Inflammatory macrophage treated with lipopolysaccharide for 1 hour (primary cell): ENCODE measurements around the gene PMF1.

Experiments
- DNase-seq, 2 donors: peaks; one replicate each; pipeline ENCODE4 v3.0.0-alpha.2; 2020 to 2022

Gene PMF1

DNA sequence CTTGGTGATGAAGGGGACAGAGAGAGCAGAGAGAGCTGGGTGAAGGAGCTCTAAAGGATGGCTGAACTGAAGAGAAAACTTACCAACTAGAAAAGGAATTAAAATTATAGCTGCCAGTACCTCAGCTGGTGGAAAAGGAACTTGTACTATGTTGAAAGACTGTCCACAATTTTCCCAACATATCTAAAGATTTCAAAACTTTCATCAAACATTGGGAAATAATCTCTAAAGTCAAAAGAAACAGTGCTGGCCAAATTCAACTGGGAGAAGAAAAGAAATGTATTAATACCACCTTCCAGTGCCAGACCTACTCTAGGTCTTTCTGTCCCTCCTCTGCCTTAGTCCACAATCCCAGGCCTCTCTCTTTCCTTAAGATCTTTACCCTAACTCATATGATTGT lies 63.7 kb downstream of the PMF1 start:
- peak; percentile 68 to 74 for DNase-seq

DNA sequence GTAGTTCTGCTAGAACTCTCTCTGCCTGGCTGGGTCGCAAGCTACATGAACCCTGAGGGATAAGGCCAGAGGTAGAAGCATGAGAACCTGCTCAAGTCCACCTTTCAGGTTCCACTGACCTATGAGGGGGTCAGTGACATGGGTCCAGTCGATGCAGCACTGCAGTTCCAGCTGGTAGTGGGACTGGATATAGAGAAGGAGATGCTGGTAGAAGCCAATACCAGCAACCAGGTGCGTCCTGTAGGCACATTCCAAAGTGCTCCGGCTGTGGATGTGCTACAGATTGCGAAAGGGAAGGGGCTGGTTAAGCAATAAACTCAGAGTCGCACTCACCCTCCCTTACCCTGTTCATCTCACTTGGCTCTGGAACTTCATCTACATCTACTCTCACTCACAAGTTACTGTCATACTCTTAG lies 64.2 kb downstream of the PMF1 start:
- peak in 1 of 2 donors; percentile 32 for DNase-seq

GRCh38 chr1:156279837-156280236 lies 67.0 kb downstream of the PMF1 start:
- no peak for DNase-seq

DNA sequence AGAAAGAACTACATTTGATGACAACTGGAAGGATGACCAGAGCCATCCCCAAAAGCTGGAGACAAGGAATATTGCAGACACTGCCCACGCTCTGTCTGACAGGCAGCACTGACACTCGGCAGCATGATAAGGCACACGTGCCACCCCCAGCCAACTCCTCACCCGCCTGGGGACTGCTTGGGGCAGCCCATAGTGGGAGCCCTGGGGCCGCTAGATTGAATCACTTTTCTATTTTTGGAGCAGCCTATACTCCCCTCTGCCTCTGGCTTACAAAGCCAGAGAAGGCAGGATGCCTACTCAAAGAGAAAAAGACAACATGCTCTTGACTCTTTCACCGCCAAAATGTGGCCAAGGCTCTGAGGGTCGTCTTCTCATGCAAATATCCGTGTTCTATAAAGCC lies 68.5 kb downstream of the PMF1 start:
- DNase-seq, result peak; percentile 63 to 85

GRCh38 chr1:156281693-156282478 lies 69.1 kb downstream of the PMF1 start:
- peak; percentile 64 to 84 for DNase-seq

DNA sequence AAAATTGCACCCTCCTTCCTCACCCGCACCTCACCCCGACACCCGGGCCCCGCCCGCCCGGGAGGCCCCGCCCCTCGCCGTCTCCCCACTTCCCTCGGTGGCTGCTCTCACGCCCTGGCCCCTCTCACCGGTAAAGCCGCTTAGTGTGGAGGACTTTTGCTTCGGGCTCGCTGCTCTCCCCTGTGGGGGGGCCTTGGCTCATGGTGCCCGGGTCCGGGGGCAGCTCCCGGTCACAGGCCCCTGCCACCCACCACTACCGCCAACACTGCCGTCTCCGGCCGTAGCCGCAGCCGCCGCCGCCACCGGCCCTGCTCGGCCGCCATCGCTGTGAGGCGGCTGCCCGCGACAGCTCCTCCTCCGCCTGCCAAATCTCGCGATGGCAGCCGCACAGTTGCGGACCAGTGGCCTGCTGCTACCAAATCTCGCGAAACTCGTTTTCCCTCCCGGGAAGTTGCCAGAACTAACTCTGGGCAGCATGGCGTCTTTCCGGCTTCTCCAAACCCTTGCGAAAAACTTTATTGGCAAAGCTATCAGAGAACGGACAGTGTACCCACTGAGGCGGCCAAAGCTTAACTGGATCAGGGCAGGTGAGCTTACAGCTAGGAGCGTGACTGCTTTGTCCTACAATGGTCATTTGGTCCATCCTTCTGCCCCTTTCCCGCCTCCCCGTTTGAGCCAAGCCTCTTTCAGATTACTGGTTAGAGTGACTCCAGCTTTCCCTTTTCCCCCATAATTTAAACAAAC lies 69.8 kb downstream of the PMF1 start, which contains the start of gene SMG5:
Gene SMG5, minus strand, starts transcription at position 347 of the 744 bp plus-strand sequence. Its CDS starts 145 bp downstream, at position 202.
- peak; percentile 98 for DNase-seq

DNA sequence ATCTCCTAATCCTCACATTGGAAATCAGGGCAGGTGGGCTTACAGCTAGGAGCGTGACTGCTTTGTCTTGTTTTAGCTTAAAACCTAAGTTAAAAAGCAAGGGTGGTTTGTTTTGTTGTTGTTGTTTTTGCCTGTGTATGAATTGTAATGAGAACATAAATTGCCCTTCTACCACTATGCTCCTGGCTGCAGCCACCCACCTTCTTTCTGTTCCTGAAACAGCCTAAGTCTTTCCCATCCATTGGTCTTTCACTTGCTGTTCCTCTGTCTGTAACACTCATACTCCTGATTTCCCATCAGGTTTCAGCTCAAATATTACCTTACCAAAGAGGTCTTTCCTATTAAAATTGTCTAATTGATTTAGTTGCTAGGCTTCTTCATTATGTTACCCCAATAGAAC lies 70.7 kb downstream of the PMF1 start:
- peak; percentile 31 to 37 for DNase-seq

DNA sequence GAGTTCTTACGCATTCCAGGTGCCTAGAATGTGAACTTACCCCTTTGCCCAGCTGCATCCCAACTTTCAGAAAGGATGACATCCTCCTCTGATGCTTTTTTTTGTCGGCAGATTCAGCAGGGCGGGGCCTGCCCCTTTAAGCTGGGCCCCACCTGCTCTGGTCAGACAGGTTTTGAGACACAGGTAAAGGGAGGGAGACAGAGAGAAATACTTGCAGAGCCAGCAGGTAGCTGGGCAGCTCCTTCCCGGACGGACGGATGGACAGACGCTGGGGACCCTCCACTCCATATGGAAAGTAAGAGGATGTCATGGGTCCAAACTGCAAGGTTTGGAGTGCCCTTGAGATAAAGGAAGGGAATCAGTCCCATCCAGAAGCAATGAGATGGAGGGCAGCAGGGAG lies 71.3 kb downstream of the PMF1 start, which contains the start of gene TMEM79:
Gene TMEM79, plus strand, starts transcription at position 214 of the 400 bp plus-strand sequence. CDS start 902 bp downstream, outside the sequence.
- DNase-seq, result no peak

DNA sequence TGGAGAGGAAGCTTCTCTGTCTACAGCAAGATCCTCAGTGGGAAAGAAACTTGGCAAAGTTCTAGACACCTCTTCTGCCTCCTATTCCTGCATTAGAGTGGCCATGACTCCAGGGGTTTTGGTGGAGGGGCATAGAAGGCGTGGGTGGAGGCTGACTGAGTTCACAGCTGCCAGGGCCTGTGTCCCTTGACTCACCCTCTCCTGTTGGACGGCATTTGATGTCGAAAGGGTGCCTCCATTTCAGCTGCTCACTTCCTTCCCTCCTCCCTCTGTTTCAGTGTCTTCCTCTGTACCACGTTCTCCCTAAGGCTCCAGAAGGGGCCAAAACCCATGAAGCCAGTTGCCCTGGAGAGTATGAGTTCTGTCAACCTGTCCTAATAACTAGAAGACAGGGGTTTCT lies 72.0 kb downstream of the PMF1 start:
- peak; percentile 26 to 31 for DNase-seq

- no peak for DNase-seq
Measured at GRCh38 chr1:156285437-156285836, 72.6 kb downstream of the PMF1 start.

GRCh38 chr1:156286061-156286460 lies 73.3 kb downstream of the PMF1 start:
- no peak for DNase-seq
